ENCODE measurements around the gene SMIM22.

- no peak for TF ChIP-seq CTCF (IDR thresholded peaks at IDR 0.05; ENCODE audit: insufficient read depth, low read depth, low read length)
- no peak for TF ChIP-seq EZH2 (IDR thresholded peaks at IDR 0.05; ENCODE audit: insufficient read depth, low read length)
Measured at GRCh38 chr16:4826980-4827379, 31.8 kb downstream of the SMIM22 start.
